ENCODE data around the gene FBH1. TPM values are rescaled to one million over a fixed set of nuclear protein-coding genes. Genes with fewer than 3 reads are reported as not detected.
"Not testable (repeated sequence)": the region's sequence is repeated elsewhere in the genome, so short reads cannot be mapped to it uniquely, and the experiment has no call there.

Gene FBH1
- total and polyA plus RNA-seq, 4 donors: 19.9 to 58.4 (median 48.1) TPM

- Histone ChIP-seq H3K27ac (ENCODE audit: low read depth in 1 of 2, low read length in 2 of 2) (no peak overlapping the region), H3K4me3 (ENCODE audit: low read depth in 1 of 3, low read length in 3 of 3) (no peak overlapping the region), H3K27me3 (ENCODE audit: control insufficient read depth in 4 of 4, insufficient read depth in 4 of 4, low read length in 3 of 4) (no peaks in the 10 kb centered on the region), H3K4me1 (ENCODE audit: control insufficient read depth in 4 of 4, insufficient read depth in 4 of 4, low read length in 3 of 4) (peaks cover 9 to 19% (median 14%) of the 10 kb centered on the region in 4 donors), H3K36me3 (ENCODE audit: control insufficient read depth in 4 of 4, insufficient read depth in 3 of 4, low read depth in 1 of 4, low read length in 3 of 4) (peaks cover 0 to 35% (median 20%) of the 10 kb centered on the region in 4 donors), H3K9me3 (ENCODE audit: control insufficient read depth in 4 of 4, low read length in 3 of 4) (no peaks in the 10 kb centered on the region), H3K9ac (ENCODE audit: low read depth in 1 of 2, low read length in 2 of 2) (no peak overlapping the region)
- TF ChIP-seq FOXA1 (IDR thresholded peaks at IDR 0.05) (no peak), CTCF (IDR thresholded peaks at IDR 0.05; ENCODE audit: low read depth, low read length, missing input control) (no peak), YY1 (IDR thresholded peaks at IDR 0.05) (no peak), GABPA (IDR thresholded peaks at IDR 0.05 in 1 of 2, conservative IDR thresholded peaks at IDR 0.05 in 1 of 2) (no peak), MAX (IDR thresholded peaks at IDR 0.05) (no peak), SP1 (IDR thresholded peaks at IDR 0.05) (no peak), ZBTB33 (IDR thresholded peaks at IDR 0.05) (no peak), JUND (IDR thresholded peaks at IDR 0.05) (no peak), TAF1 (conservative IDR thresholded peaks at IDR 0.05) (no peak), EGR1 (IDR thresholded peaks at IDR 0.05; ENCODE audit: low read depth in 2 of 2) (no peak), HNF4A (conservative IDR thresholded peaks at IDR 0.05) (no peak), REST (IDR thresholded peaks at IDR 0.05) (no peak), FOXA2 (IDR thresholded peaks at IDR 0.05) (no peak), RAD21 (IDR thresholded peaks at IDR 0.05) (no peak), NR2F2 (IDR thresholded peaks at IDR 0.05) (no peak), HNF4G (IDR thresholded peaks at IDR 0.05) (no peak), ATF3 (IDR thresholded peaks at IDR 0.05) (no peak), RXRA (IDR thresholded peaks at IDR 0.05) (no peak)
- no peak for DNase-seq (ENCODE audit: low spot score)
- WGBS: 96% methylated on average over 29 of the region's 29 CpGs
Observed at GRCh38 chr10:5961405-5962100, 71.5 kb downstream of the FBH1 start.

- H3K9me3 ChIP-seq (ENCODE audit: control insufficient read depth in 4 of 4, low read length in 3 of 4); H3K27me3 ChIP-seq (ENCODE audit: control insufficient read depth in 4 of 4, insufficient read depth in 4 of 4, low read length in 3 of 4); DNase-seq (ENCODE audit: low spot score); H3K4me3 ChIP-seq (ENCODE audit: low read depth in 1 of 3, low read length in 3 of 3); H3K9ac ChIP-seq (ENCODE audit: low read depth in 1 of 2, low read length in 2 of 2); H3K27ac ChIP-seq (ENCODE audit: low read depth in 1 of 2, low read length in 2 of 2): not testable (repeated sequence)
- 92% methylated on average over 10 of the region's 10 CpGs for WGBS
- Histone ChIP-seq H3K36me3 (ENCODE audit: control insufficient read depth in 4 of 4, insufficient read depth in 3 of 4, low read depth in 1 of 4, low read length in 3 of 4) (peaks cover 0 to 33% (median 20%) of the 10 kb centered on the region in 4 donors), H3K4me1 (ENCODE audit: control insufficient read depth in 4 of 4, insufficient read depth in 4 of 4, low read length in 3 of 4) (peaks cover 9 to 19% (median 15%) of the 10 kb centered on the region in 4 donors)
Observed at GRCh38 chr10:5962358-5962940, 72.4 kb downstream of the FBH1 start.
